ENCODE results near the gene MED26. TPM values are rescaled to one million over a fixed set of nuclear protein-coding genes. Genes with fewer than 3 reads are reported as not detected.
"Not testable (repeated sequence)": the region's sequence is repeated elsewhere in the genome, so short reads cannot be mapped to it uniquely, and the experiment has no call there.

Gene MED26
- total RNA-seq, 1 experiment from 2014 or later = 15.6 TPM

DNA sequence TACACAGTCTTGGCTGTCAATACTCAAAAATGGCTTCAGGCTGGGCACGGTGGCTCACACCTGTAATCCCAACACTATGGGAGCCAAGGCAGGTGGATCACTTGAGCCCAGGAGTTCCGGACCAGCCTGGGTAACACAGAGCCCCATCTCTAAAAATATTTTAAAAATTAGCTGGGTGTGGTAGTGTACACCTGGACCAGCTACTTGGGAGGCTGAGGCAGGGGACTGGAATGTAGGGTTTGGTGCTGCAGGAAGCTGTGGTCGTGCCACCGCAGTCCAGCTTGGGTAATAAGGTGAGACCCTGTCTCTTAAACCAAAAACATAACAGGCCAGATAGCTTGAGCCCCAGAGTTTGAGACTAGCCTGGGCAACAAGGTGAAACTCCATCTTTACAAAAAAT, 79.0 kb downstream of the MED26 start:
- no peak for TF ChIP-seq EZH2 (IDR thresholded peaks at IDR 0.05; ENCODE audit: borderline replicate concordance, low read depth, low read length, poor library complexity, severe bottlenecking)
- TF ChIP-seq, protein P1, sequence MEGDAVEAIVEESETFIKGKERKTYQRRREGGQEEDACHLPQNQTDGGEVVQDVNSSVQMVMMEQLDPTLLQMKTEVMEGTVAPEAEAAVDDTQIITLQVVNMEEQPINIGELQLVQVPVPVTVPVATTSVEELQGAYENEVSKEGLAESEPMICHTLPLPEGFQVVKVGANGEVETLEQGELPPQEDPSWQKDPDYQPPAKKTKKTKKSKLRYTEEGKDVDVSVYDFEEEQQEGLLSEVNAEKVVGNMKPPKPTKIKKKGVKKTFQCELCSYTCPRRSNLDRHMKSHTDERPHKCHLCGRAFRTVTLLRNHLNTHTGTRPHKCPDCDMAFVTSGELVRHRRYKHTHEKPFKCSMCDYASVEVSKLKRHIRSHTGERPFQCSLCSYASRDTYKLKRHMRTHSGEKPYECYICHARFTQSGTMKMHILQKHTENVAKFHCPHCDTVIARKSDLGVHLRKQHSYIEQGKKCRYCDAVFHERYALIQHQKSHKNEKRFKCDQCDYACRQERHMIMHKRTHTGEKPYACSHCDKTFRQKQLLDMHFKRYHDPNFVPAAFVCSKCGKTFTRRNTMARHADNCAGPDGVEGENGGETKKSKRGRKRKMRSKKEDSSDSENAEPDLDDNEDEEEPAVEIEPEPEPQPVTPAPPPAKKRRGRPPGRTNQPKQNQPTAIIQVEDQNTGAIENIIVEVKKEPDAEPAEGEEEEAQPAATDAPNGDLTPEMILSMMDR (conservative IDR thresholded peaks at IDR 0.05; ENCODE audit: low read depth, low read length) = no peak
- ChIA-PET POLR2A (ENCODE audit: low non-redundant PET) (no interaction called here), CTCF (no interaction called here)
- Histone ChIP-seq H3K4me3 (ENCODE audit: low read depth, low read length, poor library complexity, severe bottlenecking) (no peak overlapping the region), H3K9me3 (ENCODE audit: low read depth, low read length, poor library complexity, severe bottlenecking) (no peaks in the 10 kb centered on the region), H3K4me1 (ENCODE audit: insufficient read depth, low read length, poor library complexity, severe bottlenecking) (peaks cover under 1% of the 10 kb centered on the region), H3K27ac (ENCODE audit: low read depth, low read length, poor library complexity, severe bottlenecking) (no peak overlapping the region), H3K27me3 (replicated peaks; ENCODE audit: insufficient read depth, low read depth, low read length, poor library complexity) (no peaks in the 10 kb centered on the region), H3K36me3 (ENCODE audit: insufficient read depth, low read length, poor library complexity, severe bottlenecking) (peaks cover 14% of the 10 kb centered on the region)
- intact Hi-C loops (cut with micrococcal nuclease; ENCODE audit: unreplicated experiment) = no loop called here
- no peak for DNase-seq (ENCODE audit: low spot score)
- no TSS peak for BruUV-seq (replicated peaks)

DNA sequence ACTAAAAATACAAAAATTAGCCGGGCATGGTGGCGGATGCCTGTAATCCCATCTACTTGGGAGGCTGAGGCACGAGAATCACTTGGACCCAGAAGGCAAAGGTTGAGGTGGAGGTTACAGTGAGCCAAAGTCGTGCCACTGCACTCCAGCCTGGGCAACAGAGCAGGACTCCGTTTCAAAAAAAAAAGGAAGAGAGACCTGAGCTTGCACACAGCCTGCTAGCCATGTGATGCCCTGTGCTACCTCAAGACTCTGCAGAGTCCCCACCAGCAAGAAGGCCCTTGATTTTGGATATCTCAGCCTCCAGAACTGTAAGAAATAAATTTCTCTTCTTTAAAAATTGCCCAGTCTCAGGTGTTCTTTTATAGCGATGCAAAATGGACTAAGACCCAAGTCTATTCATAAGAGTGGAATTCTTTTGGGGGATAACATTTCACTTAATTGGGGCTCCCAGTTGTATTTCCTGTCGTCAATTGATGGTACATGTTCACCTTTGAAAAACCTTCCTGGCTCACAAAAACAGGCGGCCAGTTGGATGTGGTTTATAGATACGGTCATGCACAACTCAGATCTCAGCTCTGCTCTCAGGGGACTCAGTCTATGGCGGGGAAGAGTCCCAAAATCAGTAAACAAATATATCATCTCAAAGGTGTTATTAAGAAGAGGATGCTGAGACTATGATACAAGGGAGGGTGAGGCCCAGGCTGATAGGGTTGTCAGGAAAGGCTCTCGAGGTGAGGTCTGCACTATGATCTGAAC, 83.4 kb downstream of the MED26 start:
- ChIA-PET POLR2A (ENCODE audit: low non-redundant PET) (no interaction called here), CTCF (no interaction called here)
- intact Hi-C loops (cut with micrococcal nuclease; ENCODE audit: unreplicated experiment) = no loop called here
- Histone ChIP-seq H3K27ac (ENCODE audit: low read depth, low read length, poor library complexity, severe bottlenecking) (no peak overlapping the region), H3K4me1 (ENCODE audit: insufficient read depth, low read length, poor library complexity, severe bottlenecking) (peaks cover 17% of the 10 kb centered on the region), H3K36me3 (ENCODE audit: insufficient read depth, low read length, poor library complexity, severe bottlenecking) (peaks cover 7% of the 10 kb centered on the region), H3K4me3 (ENCODE audit: low read depth, low read length, poor library complexity, severe bottlenecking) (no peak overlapping the region), H3K27me3 (replicated peaks; ENCODE audit: insufficient read depth, low read depth, low read length, poor library complexity) (no peaks in the 10 kb centered on the region), H3K9me3 (ENCODE audit: low read depth, low read length, poor library complexity, severe bottlenecking) (no peaks in the 10 kb centered on the region)
- BruUV-seq (replicated peaks) = no TSS peak
- TF ChIP-seq, protein P1 (conservative IDR thresholded peaks at IDR 0.05; ENCODE audit: low read depth, low read length) = no peak
- TF ChIP-seq EZH2 (IDR thresholded peaks at IDR 0.05; ENCODE audit: borderline replicate concordance, low read depth, low read length, poor library complexity, severe bottlenecking) = no peak
- DNase-seq (ENCODE audit: low spot score) = no peak

DNA sequence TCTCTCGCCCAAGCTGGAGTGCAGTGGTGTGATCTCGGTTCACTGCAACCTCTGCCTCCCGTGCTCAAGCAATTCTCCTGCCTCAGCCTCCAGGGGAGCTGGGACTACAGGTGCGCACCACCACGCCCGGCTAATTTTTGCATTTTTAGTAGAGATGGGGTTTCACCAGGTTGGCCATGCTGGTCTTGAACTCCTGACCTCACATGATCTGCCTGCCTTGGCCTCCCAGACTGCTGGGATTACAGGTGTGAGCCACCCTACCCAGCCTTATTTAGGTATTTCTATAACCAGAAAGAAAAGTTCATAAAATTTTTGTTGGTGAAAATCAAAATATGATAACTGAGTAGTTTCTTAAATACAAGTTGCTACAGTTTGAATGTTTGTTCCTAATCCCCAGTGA, 84.3 kb downstream of the MED26 start:
- POLR2A ChIA-PET (ENCODE audit: low non-redundant PET); H3K9me3 ChIP-seq (ENCODE audit: low read depth, low read length, poor library complexity, severe bottlenecking); H3K27me3 ChIP-seq (replicated peaks; ENCODE audit: insufficient read depth, low read depth, low read length, poor library complexity); BruUV-seq (replicated peaks); intact Hi-C loops (cut with micrococcal nuclease; ENCODE audit: unreplicated experiment); DNase-seq (ENCODE audit: low spot score): not testable (repeated sequence)
- Histone ChIP-seq H3K27ac (ENCODE audit: low read depth, low read length, poor library complexity, severe bottlenecking) (peak overlapping the region; percentile 92), H3K4me3 (ENCODE audit: low read depth, low read length, poor library complexity, severe bottlenecking) (peak overlapping the region; percentile 96), H3K36me3 (ENCODE audit: insufficient read depth, low read length, poor library complexity, severe bottlenecking) (peaks cover 14% of the 10 kb centered on the region), H3K4me1 (ENCODE audit: insufficient read depth, low read length, poor library complexity, severe bottlenecking) (peaks cover 17% of the 10 kb centered on the region)
- CTCF ChIA-PET = interaction anchor here (0.6 kb wide), 1 partner anchor 9 kb away, joined by 3 read pairs; no protein-coding TSS in a partner anchor

Data from A673 (cell line).